Measurements from ENCODE around the gene SEC23A.
"Not testable (repeated sequence)": the region's sequence is repeated elsewhere in the genome, so short reads cannot be mapped to it uniquely, and the experiment has no call there.

SEC23A gene

GRCh38 chr14:39090548-39091111, 12.4 kb downstream of the SEC23A start:
- no peak for DNase-seq

- no peak for DNase-seq
These were observed 15.5 kb downstream of the SEC23A start for GRCh38 chr14:39087493-39087892.

- no peak for DNase-seq
These were observed 17.1 kb downstream of the SEC23A start for GRCh38 chr14:39085933-39086332.

- no peak for DNase-seq
These were observed 19.9 kb downstream of the SEC23A start for GRCh38 chr14:39083127-39083526.

GRCh38 chr14:39080886-39081285, 22.1 kb downstream of the SEC23A start:
- no peak for DNase-seq

- DNase-seq = no peak
These were observed 31.9 kb downstream of the SEC23A start for GRCh38 chr14:39071096-39071495.

GRCh38 chr14:39069923-39070322, 33.1 kb downstream of the SEC23A start:
- no peak for DNase-seq

GRCh38 chr14:39069169-39069805, 33.7 kb downstream of the SEC23A start:
- not testable (repeated sequence) for DNase-seq

- DNase-seq = no peak
These were observed 42.1 kb downstream of the SEC23A start for GRCh38 chr14:39060818-39061437.

- DNase-seq = no peak
These were observed 47.1 kb downstream of the SEC23A start for GRCh38 chr14:39055786-39056474.

- DNase-seq = not testable (repeated sequence)
These were observed 50.1 kb downstream of the SEC23A start for GRCh38 chr14:39052869-39053454.

GRCh38 chr14:39050389-39050788, 52.6 kb downstream of the SEC23A start:
- DNase-seq = no peak

- not testable (repeated sequence) for DNase-seq
These were observed 57.1 kb downstream of the SEC23A start for GRCh38 chr14:39045889-39046288.

- no peak for DNase-seq
These were observed 59.6 kb downstream of the SEC23A start for GRCh38 chr14:39043352-39043943.

- DNase-seq = no peak
These were observed 62.5 kb downstream of the SEC23A start for GRCh38 chr14:39040529-39040928.

- no peak for DNase-seq
These were observed 64.5 kb downstream of the SEC23A start for GRCh38 chr14:39038542-39038941.

GRCh38 chr14:39036760-39037159, 66.3 kb downstream of the SEC23A start:
- no peak for DNase-seq

- no peak for DNase-seq
These were observed 67.7 kb downstream of the SEC23A start for GRCh38 chr14:39035336-39035735.

- DNase-seq = no peak
These were observed 68.3 kb downstream of the SEC23A start for GRCh38 chr14:39034481-39035296.

GRCh38 chr14:39033371-39033770, 69.7 kb downstream of the SEC23A start:
- DNase-seq = no peak

- no peak for DNase-seq
These were observed 72.8 kb downstream of the SEC23A start for GRCh38 chr14:39030209-39030608.

- no peak for DNase-seq
These were observed 73.2 kb downstream of the SEC23A start for GRCh38 chr14:39029789-39030188.
